GM18502 (cell line): ENCODE results near the gene AXL.
"Not testable (repeated sequence)": the region's sequence is repeated elsewhere in the genome, so short reads cannot be mapped to it uniquely, and the experiment has no call there.

Experiments used
- ATAC-seq: cut with Tn5 transposase; IDR thresholded peaks from one replicate; pipeline ENCODE4 v1.9.1; 2021; ENCODE audit warnings: mild to moderate bottlenecking; ENCODE audit not compliant: unreplicated experiment, poor library complexity

AXL gene

GRCh38 chr19:41269055-41269454, 50.0 kb downstream of the AXL start:
- no peak for ATAC-seq

GRCh38 chr19:41269571-41269970, 50.5 kb downstream of the AXL start:
- no peak for ATAC-seq

- no peak for ATAC-seq
Measured at GRCh38 chr19:41273076-41273475, 54.1 kb downstream of the AXL start.

DNA sequence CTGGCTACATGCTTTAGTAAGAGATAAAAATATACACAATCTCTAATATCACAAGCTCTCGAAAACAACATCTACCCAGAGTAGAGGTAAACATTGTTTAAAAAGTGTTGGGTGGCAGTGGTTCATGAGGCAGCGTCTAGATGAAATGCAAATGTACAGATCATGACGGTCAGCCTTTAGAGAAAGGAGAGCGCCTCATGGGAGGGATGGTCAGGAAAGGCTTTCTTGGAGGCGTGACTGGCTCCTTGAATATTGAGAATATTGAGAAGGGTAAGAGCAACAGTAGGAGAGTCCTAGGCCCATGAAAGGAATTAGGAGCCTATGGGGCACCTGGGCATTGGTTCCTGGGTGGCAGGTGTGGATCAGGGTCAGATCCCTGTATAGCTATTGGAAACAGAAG, 55.8 kb downstream of the AXL start:
- no peak for ATAC-seq

- no peak for ATAC-seq
Measured at GRCh38 chr19:41276231-41276630, 57.2 kb downstream of the AXL start.

DNA sequence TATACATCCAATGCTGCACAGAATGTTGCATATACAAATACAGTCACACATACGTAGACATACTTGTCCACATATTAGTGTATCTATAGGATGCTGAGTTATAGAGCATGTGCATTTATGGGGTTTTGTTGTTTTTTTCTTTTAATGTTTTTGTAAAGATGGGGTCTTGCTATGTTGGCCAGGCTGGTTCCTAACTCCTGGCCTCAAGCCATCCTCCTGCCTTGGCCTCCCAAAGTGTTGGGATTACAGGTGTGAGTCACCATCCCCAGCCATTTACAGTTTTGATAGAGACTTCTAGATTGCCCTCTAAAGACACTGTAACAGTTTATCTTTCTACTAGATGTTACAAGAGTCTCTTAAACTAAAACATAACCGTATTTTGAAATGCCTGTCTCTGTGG, 59.5 kb downstream of the AXL start:
- no peak for ATAC-seq

DNA sequence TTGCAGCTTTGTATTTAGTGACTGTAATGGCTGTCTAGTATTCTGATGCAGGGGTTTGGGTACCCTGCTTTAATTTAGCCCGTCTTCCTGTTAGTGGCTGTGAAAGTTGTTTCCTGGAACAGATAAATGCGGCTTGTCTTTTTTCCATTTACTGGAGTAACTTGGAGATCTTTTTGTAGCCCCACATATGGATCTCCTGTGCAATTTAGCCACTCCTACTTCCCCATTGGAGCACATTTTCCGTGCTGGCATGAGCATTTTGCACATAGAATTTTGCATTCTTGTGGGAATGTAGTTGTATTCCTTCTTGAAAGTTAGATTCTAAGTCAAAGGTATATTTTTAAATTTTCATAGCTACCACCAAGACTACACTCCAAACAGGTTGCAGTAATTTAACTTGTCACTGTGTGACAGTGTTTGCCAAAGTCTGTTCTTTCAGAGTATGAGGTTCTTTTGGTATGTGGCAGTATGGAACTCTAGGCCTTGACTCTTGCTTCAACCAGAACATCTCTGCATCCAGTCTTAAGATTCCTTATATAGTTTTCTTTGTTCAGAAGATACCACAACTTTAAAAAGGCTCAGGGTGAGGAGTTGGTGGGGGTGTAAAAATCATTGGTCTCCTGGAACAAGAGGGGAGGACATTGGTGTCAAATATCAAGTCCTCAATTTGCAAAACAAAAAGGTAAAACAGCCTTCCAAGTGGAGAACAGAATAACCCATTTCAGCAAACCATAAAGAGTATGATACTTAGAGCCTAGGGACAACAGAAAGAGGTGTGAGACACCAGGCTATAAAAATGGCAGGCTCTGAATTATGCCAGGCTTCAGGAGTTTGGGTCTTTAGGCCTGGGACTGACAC, 69.9 kb downstream of the AXL start:
- ATAC-seq, result no peak

DNA sequence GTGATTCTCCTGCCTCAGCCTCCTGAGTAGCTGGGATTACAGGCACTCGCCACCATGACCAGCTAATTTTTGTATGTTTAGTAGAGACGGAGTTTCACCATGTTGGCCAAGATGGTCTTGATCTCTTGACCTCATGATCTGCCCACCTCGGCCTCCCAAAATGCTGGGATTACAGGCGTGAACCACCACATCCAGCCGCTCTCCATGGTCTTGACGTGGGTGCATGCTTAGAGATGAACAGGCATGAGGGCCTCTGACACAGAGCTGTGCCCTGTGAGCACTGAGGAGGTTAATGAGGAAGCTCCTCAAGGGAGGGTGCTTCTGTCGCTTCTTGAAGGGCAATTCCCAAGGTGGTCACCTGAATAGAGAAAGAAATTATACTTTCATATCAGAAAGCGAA, 70.8 kb downstream of the AXL start:
- ATAC-seq, result not testable (repeated sequence)

GRCh38 chr19:41294393-41294792, 75.4 kb downstream of the AXL start:
- no peak for ATAC-seq

DNA sequence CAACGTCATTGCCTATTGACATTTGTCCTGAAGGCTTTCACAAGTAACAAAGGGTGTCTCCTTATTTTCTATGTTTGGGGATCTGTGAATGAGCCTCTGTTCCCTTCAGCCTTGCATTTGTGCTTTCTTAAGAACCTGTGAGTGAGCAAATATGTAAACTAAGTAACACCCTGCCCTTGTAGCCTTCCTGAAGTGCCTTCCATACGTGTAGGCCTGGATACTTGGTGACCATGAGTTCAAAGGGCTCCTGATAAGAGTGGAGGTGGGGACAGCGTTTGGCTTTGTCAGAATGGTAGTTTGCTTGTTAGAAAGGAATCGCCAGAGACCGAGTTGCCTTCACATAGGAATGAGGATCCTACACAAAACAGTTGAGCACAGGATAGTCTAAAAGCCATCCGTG, 76.5 kb downstream of the AXL start:
- no peak for ATAC-seq

DNA sequence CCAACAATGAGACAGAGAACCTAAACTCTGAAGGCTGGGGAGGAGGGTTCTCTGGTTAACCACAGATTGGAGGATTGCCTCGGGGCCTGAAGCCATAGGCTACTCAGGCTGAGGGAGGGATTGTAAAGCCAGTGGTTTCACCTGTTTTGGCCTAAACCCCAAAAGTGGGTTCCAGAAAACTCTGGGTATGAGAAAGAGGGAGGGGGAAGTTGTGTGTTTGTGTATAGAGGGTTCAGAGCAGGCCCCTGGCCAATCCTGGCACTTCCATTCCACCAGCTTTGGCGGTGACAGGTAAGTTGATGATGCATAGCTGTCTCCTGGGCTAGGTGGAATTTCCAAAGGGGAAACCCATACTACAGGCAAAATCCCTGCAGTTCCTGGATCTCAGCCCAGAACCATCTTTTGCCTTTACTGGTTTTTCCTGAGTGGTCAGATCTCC, 77.4 kb downstream of the AXL start:
- no peak for ATAC-seq

DNA sequence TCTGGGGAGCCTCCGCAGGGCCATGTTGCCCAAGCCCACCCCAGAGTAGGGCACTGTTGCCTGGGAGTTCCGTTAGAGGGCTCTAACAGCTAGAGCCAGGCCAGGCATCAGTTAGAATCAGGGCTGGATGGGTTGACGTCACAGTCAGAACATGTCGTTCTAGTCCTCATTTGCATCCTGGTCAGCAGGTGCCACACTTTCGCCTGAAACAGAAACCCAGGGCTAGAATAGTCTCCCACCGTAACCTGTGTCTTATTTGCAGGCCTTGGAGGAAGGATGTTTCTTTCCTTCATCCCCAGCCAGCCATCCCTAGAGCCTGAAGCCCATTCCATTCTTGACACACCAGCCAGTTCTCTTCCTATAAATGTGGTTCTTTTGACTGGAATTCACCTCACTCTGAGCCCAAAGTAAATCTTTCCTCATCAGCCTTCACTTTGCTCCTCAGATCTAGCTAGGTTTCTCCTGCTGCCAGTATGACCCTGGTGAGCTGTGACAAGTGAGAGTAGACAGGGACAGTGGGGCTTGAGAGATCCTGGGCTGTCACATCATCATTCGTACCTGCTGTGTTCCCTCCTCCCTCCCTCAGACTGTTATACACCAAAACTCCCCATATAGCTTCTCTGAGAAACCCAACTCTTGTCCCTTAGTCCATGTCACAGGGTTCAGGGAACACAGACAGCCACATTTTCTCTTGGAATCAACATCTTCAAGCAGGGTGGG, 78.8 kb downstream of the AXL start:
- peak; percentile 72 for ATAC-seq

DNA sequence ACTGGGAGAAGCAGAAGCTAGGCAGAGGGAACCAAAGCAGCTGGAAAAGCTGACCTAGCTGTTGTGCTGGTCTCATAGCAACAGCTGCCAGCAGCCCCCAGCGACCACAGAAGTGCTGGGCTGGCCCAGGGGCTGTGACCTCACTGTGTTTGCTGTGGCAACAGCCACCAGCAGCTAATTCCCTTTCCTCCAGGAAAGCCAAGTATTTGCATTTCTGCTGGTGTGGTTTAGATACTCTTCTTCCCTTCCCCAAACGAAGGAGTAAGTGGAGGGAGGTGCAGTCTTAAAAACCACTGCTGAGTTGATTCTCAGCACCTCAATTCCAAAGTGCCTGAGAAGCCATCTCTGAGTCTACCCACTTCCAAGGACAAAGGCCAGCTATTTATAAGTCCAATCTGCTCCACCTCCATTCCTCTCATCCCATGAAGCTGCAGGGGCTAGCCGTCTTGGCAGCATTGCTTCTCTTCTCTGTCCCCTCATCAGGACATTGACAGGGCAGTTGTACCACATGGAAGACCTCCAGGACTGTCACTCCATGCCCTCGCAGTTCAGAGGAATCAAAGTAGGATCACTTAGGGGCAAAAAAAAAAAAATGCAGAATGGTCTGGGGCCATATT, 79.4 kb downstream of the AXL start:
- ATAC-seq, result peak; percentile 31

DNA sequence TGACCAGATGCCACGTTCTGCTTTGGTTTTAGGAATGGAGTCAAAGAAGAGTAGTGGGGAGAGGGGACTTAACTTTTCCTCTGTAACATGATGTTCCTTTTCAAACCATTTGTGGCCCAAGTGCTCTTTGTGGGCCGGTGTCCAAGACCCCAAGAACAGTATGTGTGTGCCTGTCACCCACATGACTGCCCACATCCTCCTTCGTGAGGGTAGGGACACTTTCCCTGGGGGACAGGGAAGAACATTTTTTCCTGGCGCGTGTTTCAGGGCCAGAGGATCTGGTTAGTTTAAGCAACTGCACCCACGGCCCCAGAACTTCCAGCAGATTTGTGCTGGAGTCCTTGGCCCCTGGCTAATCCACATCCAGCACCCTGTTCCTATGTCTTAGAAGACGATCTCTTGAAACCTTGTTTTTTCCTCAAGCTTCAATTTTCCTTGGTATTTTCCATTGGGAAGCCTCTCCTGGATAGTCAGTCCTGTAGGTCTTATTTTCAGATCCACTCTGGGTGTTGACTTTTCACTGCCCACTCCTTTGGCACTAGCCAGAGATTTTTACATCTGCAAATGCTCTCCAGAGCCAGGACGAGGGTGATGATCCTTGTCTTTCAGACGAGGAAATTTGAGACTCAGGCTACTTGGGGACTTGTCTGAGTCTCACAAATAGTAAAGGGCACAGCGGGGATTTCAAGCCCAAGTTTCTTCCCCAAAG, 80.2 kb downstream of the AXL start:
- no peak for ATAC-seq

DNA sequence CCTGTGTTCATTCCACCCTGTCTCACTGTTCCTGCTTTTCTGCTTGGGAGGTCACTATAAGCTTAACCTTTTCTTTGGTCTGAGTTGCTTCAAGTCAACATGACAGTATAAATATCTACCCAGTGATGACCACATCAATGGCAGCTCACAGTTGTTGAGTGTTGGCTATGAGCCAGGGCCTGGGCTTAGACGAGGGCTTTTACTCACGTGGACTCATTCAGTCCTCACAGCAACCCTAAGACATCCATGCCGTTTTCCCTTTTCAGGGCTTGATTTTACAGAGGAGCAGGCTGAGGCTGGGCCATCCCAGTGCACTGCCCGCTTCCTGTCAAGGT, 80.7 kb downstream of the AXL start:
- no peak for ATAC-seq

GRCh38 chr19:41300555-41300954, 81.5 kb downstream of the AXL start:
- no peak for ATAC-seq

- ATAC-seq, result peak; percentile 33
Measured at GRCh38 chr19:41302624-41303351, 83.8 kb downstream of the AXL start.

- no peak for ATAC-seq
Measured at GRCh38 chr19:41303954-41304353, 84.9 kb downstream of the AXL start.

GRCh38 chr19:41304706-41305483, 85.9 kb downstream of the AXL start:
- no peak for ATAC-seq
